ENCODE results near the gene SLC19A1.

DNA sequence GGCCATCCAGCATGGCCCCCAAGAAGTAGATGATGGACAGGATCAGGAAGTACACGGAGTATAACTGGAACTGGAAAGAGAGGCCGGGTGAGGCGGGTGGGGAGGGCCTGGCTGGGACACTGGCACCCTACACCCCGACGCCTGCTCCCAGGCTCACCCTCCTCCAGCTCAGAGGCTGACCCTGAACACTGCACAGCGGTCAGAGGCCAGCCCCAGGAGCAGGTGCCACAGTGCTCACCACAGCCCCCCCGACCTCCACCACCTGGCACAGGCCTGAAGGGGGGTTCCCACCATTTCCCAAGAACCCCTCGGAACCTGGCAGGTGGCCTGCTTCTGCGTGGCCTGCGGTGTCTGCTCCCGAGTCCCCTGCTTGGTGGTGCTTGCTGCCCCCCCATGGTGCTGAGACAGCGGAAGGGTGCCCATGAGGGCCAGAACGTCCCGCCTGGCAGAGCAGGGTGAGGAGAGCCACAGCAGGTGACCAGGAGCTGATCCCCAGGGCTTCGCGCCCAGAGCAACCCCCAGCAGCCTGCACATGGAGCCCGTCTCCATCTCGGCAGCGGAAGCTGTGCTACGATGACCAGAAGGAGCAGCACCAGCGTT lies 26.1 kb downstream of the SLC19A1 start:
- no peak for TF ChIP-seq CTCF (conservative IDR thresholded peaks at IDR 0.05 in 1 of 2, IDR thresholded peaks at IDR 0.05 in 1 of 2; ENCODE audit: low read depth in 1 of 2, low read length in 2 of 2)
- no peak for TF ChIP-seq EZH2 (IDR thresholded peaks at IDR 0.05; ENCODE audit: low read length, missing control alignments)
